K562 (cell line): ENCODE results near the gene BAIAP2. TPM values are rescaled to one million over a fixed set of nuclear protein-coding genes. Genes with fewer than 3 reads are reported as not detected.

Experiments
- ATAC-seq: fragments of 200-7000 bp; cut with Tn5 transposase; 3 replicates; pipeline ENCODE4 v1.9.1; 2020; ENCODE audit warnings: moderate library complexity
- BruUV-seq: library from RNA; stranded (reverse); fragments of 400-500 nt; replicated peaks from 2 replicates; lab custom pipeline; 2021; lab: Mats Ljungman, UMichigan
- CTCF ChIA-PET: fragments of 300-600 bp; formaldehyde crosslinking; extraction: SDS; loops from one replicate; lab custom pipeline; 2021; ENCODE audit warnings: low intra/inter-chr PET ratio; lab: Yijun Ruan, JAX
- POLR2A ChIA-PET: fragments of 300-600, 350-650 bp; sonication (Branson Sonifier 250); formaldehyde crosslinking; extraction: SDS; loops from one replicate; lab custom pipeline; 2021; ENCODE audit warnings: antibody characterized with exemption, inconsistent platforms; lab: Yijun Ruan, JAX
- DNase-seq, 4 experiments: peaks; one replicate each; pipeline versions ENCODE4 v3.0.0 to v3.0.0-alpha.2; 2011 to 2018; ENCODE audit warnings: low spot score in 3 of 4, mixed read lengths in 3 of 4; ENCODE audit errors: extremely low read depth in 1 of 4
- FAIRE-seq: peaks from 2 replicates; lab custom pipeline; 2011; peaks lifted over from hg19 to GRCh38; lab: Jason Lieb, UNC
- H2AFZ ChIP-seq: 2 replicates; pipeline ENCODE4 v1.6.0; 2011; ENCODE audit warnings: low read depth, low read length, control low read depth, inconsistent platforms
- H3K27ac ChIP-seq: fragments of 200-600 bp; 3 replicates; pipeline ENCODE4 v1.8.0; 2011; ENCODE audit warnings: low read depth, mild to moderate bottlenecking, control low read depth, inconsistent platforms, low read length, moderate library complexity, mixed read lengths; ENCODE audit errors: extremely low read depth
- H3K27me3 ChIP-seq, 2 experiments: fragments of 300-600 bp in 1 of 2; 2 replicates in 1 of 2; 3 replicates in 1 of 2; pipeline versions ENCODE4 v1.6.0 to v1.8.0; 2011; ENCODE audit warnings: inconsistent platforms in 2 of 2, low read length in 2 of 2, mild to moderate bottlenecking in 1 of 2, mixed read lengths in 1 of 2, moderate library complexity in 1 of 2; ENCODE audit not compliant: control insufficient read depth in 2 of 2, insufficient read depth in 2 of 2
- H3K36me3 ChIP-seq: fragments of 300-600 bp; 3 replicates; pipeline ENCODE4 v1.8.0; 2011; ENCODE audit warnings: mild to moderate bottlenecking, low read length, inconsistent platforms; ENCODE audit not compliant: control insufficient read depth, insufficient read depth
- H3K4me1 ChIP-seq, 2 experiments: fragments of 200-600 bp in 1 of 2; replicated peaks in 1 of 2; 2 replicates in 1 of 2; 3 replicates in 1 of 2; pipeline versions ENCODE4 v1.5.1 to v1.8.0; 2011; ENCODE audit warnings: inconsistent platforms in 2 of 2, low read length in 2 of 2, mild to moderate bottlenecking in 1 of 2, mixed read lengths in 1 of 2, moderate library complexity in 1 of 2; ENCODE audit not compliant: control insufficient read depth in 2 of 2, insufficient read depth in 2 of 2
- H3K4me2 ChIP-seq: 2 replicates; pipeline ENCODE4 v1.6.1; 2011; ENCODE audit warnings: low read length, control low read depth, inconsistent platforms, mixed read lengths; ENCODE audit not compliant: insufficient read depth
- H3K4me3 ChIP-seq: fragments of 200-600 bp; sonication (generic), shearing (Covaris generic); 2 replicates; pipeline ENCODE4 v1.5.1; 2016; ENCODE audit warnings: control low read depth, inconsistent platforms
- H3K79me2 ChIP-seq: fragments of 200-600 bp; 3 replicates; pipeline ENCODE4 v1.8.0; 2011; ENCODE audit warnings: low read length, inconsistent platforms; ENCODE audit not compliant: control insufficient read depth, insufficient read depth
- H3K9ac ChIP-seq, 2 experiments: 2 replicates each; pipeline versions ENCODE4 v1.6.0 to v1.6.1; 2011; ENCODE audit warnings: low read depth in 2 of 2, low read length in 2 of 2, control low read depth in 1 of 2, inconsistent platforms in 1 of 2, mild to moderate bottlenecking in 1 of 2, mixed read lengths in 1 of 2; ENCODE audit not compliant: insufficient read depth in 1 of 2
- H3K9me1 ChIP-seq: one replicate; pipeline ENCODE4 v1.6.0; 2011; ENCODE audit warnings: inconsistent platforms, mild to moderate bottlenecking, low read length, moderate library complexity; ENCODE audit not compliant: control insufficient read depth, insufficient read depth
- H3K9me3 ChIP-seq: replicated peaks from 2 replicates; pipeline ENCODE4 v1.5.1; 2011; ENCODE audit warnings: low read depth, low read length, inconsistent platforms; ENCODE audit not compliant: control insufficient read depth, insufficient read depth
- H4K20me1 ChIP-seq: replicated peaks from 2 replicates; pipeline ENCODE4 v1.6.1; 2011; ENCODE audit warnings: low read length, inconsistent platforms, mixed read lengths; ENCODE audit not compliant: control insufficient read depth, insufficient read depth
- E2F6 ChIP-seq, 2 experiments: IDR thresholded peaks; 2 replicates each; pipeline ENCODE4 v1.6.1; 2011; ENCODE audit warnings: borderline replicate concordance in 1 of 2, control low read depth in 1 of 2, low read depth in 1 of 2, low read length in 1 of 2, mild to moderate bottlenecking in 1 of 2, mixed read lengths in 1 of 2, moderate library complexity in 1 of 2; ENCODE audit not compliant: insufficient read depth in 1 of 2, insufficient read length in 1 of 2, poor library complexity in 1 of 2, severe bottlenecking in 1 of 2; ENCODE audit errors: extremely low read depth in 1 of 2
- MXI1 ChIP-seq: IDR thresholded peaks from 2 replicates; pipeline ENCODE4 v1.6.1; 2011; ENCODE audit warnings: low read depth, mild to moderate bottlenecking, improper control_type of control experiment, low read length
- WGBS: fragments of 100-300 bp; shearing (Covaris generic); methylation state at CpG from one replicate; pipeline ENCODE4 v1.1.6; 2016; ENCODE audit warnings: low coverage, mixed read lengths; ENCODE audit not compliant: insufficient coverage; ENCODE audit errors: missing lambda C conversion rate; 5-methylcytosine and 5-hydroxymethylcytosine counted together
- in situ Hi-C: fragments of 300-500 bp; cut with MboI; formaldehyde crosslinking; loops from 4 replicates; pipeline ENCODE4 v1.15.0; 2018; ENCODE audit warnings: inconsistent platforms, mixed read lengths
- intact Hi-C: fragments of 100-400 bp; cut with micrococcal nuclease; formaldehyde crosslinking; loops from 2 replicates; pipeline ENCODE4 v1.14.2; 2022
- polyA plus RNA-seq, 8 experiments: library from polyadenylated mRNA; depleted of rRNA in 4 of 8; stranded (reverse) in 5 of 8; unstranded in 3 of 8; fragments of >200 nt; fragmentation: Nextera tagmentation in 2 of 8; fragmentation: Illumina TruSeq in 1 of 8; extraction: Ambion mirVana in 2 of 8; extraction: Trizol in 1 of 8; gene quantifications; 2 replicates each; pipeline versions ENCODE4 v1.2.1 to v1.2.3, GENCODE V29; 2011 to 2014; ENCODE audit warnings: inconsistent platforms in 1 of 8, missing spikeins in 1 of 8
- total RNA-seq, 7 experiments: library from RNA; depleted of rRNA in 6 of 7; stranded (reverse); fragments of >200 nt in 6 of 7; fragmentation: Illumina TruSeq in 2 of 7; extraction: Trizol in 2 of 7; gene quantifications; 2 replicates each; pipeline versions ENCODE4 v1.2.1 to v1.2.3, GENCODE V29; 2011 to 2021; ENCODE audit warnings: low replicate concordance in 1 of 7

The BAIAP2 gene
- total and polyA plus RNA-seq, 9 of the 15 experiments (the other 6 are each of a cell fraction or from before 2014, with no cell fraction given) = 2.3 to 51.6 (median 18.4) TPM

GRCh38 chr17:81134064-81134781 lies 99.3 kb downstream of the BAIAP2 start:
- Histone ChIP-seq H3K4me1 (peaks cover 6 to 69% of the 10 kb centered on the region in 2 experiments; a peak in 4 of 5 replicates), H3K9me3 (peaks cover 2% of the 10 kb centered on the region; the same call in 1 of the 2 replicates), H3K27ac (no peak overlapping the region), H3K4me3 (no peak overlapping the region), H2AFZ (no peak overlapping the region), H3K36me3 (no peaks in the 10 kb centered on the region), H3K27me3 (peaks cover 0 to 19% of the 10 kb centered on the region in 2 experiments; a peak in 3 of 5 replicates), H3K79me2 (no peaks in the 10 kb centered on the region), H3K4me2 (no peak overlapping the region), H4K20me1 (peaks cover 6% of the 10 kb centered on the region), H3K9me1 (no peaks in the 10 kb centered on the region), H3K9ac (peak overlapping the region in 1 of 2 experiments; percentile 64; a peak in 1 of 4 replicates)
- WGBS = 23% methylated on average over 27 of the region's 28 CpGs
- DNase-seq = no peak
- peak; percentile 17; the same call in 2 of the 3 replicates for ATAC-seq
- in situ Hi-C loops (loop anchor here (25.0 kb wide), 1 partner anchor 103 kb away; the partner anchor contains the start of genes NDUFAF8 and TEPSIN), intact Hi-C loops (no loop called here)
- peak in 1 of 2 experiments; percentile 13 for TF ChIP-seq E2F6 (IDR thresholded peaks at IDR 0.05; ENCODE audit: borderline replicate concordance in 1 of 2, extremely low read depth in 1 of 2, insufficient read depth in 1 of 2, insufficient read length in 1 of 2, low read depth in 1 of 2, low read length in 1 of 2, poor library complexity in 1 of 2, severe bottlenecking in 1 of 2)
- TF ChIP-seq MXI1 = no peak
- ChIA-PET POLR2A (interaction anchor here (0.6 to 1.0 kb wide), 2 partner anchors 99 to 791 kb away, joined by 3 to 4 read pairs; no protein-coding TSS in a partner anchor), CTCF (no interaction called here)
- FAIRE-seq = no peak
- BruUV-seq = no TSS peak
